ENCODE results near the gene MDC1. TPM values are rescaled to one million over a fixed set of nuclear protein-coding genes. Genes with fewer than 3 reads are reported as not detected.

MDC1 gene
- total RNA-seq, 1 experiment from 2014 or later = 95.9 TPM

DNA sequence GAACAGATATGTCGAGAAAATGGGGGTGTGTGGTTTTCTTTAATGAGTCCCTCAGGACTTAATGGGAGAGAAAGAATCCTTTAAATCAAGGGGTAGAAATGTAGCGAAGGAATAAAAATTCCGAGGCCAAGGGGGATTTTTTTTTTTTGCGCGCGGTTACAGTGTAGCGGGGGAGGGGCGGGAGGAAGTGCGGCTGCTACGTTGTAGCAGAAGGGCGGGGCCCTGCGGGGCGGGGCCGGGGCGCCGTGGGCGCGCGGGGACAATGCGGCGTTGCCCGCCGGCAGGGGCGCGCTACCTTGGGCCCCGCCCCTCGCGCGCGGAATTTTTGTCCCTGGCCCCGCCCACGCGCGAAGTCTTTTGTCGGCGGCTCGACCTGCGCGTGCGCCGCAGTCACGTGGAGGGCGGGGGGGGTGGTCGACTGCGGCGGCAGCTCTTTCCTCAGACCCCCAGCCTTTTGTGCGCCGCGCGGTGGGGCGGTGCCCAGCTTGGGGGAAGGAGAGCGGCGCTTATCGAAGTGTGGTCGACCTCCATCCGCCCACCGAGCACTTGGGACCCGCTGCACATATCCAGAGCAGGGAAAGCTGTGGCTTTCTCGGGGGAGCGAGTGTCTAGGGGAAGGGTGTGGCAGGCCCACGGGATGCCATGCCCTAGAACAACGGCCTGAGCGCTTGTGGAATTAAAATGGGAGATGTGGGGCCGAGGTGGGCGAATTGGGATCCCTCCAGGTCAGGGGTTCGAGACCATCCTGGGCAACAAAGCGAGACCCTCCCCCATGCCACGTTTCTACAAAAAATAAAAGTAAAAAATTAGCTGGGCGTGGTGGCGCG is 4.3 kb upstream of the MDC1 start (continued):
- no peak for TF ChIP-seq MXD4 (CRISPR knock-in tag; IDR thresholded peaks at IDR 0.05; ENCODE audit: borderline replicate concordance)
- no peak for TF ChIP-seq IRF1 (CRISPR knock-in tag; IDR thresholded peaks at IDR 0.05)
- TF ChIP-seq ZNF396 (CRISPR knock-in tag; IDR thresholded peaks at IDR 0.05; ENCODE audit: borderline replicate concordance) = no peak
- no peak for TF ChIP-seq FOXJ3 (CRISPR knock-in tag; IDR thresholded peaks at IDR 0.05; ENCODE audit: borderline replicate concordance)
- no peak for TF ChIP-seq RORB (CRISPR knock-in tag; IDR thresholded peaks at IDR 0.05)
- TF ChIP-seq RELA (CRISPR knock-in tag; IDR thresholded peaks at IDR 0.05; ENCODE audit: borderline replicate concordance) = no peak
- no peak for TF ChIP-seq ATF1 (CRISPR knock-in tag; IDR thresholded peaks at IDR 0.05)
- TF ChIP-seq, protein P1, sequence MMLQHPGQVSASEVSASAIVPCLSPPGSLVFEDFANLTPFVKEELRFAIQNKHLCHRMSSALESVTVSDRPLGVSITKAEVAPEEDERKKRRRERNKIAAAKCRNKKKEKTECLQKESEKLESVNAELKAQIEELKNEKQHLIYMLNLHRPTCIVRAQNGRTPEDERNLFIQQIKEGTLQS (CRISPR knock-in tag; conservative IDR thresholded peaks at IDR 0.05) = no peak
- TF ChIP-seq CREB1 (CRISPR knock-in tag; IDR thresholded peaks at IDR 0.05) = no peak
- no peak; the same call in 1 of the 2 replicates for TF ChIP-seq NFE2L1 (CRISPR knock-in tag; IDR thresholded peaks at IDR 0.05)
- TF ChIP-seq ZSCAN18 (CRISPR knock-in tag; IDR thresholded peaks at IDR 0.05) = no peak
- TF ChIP-seq, protein P2, sequence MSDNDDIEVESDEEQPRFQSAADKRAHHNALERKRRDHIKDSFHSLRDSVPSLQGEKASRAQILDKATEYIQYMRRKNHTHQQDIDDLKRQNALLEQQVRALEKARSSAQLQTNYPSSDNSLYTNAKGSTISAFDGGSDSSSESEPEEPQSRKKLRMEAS (CRISPR knock-in tag; IDR thresholded peaks at IDR 0.05) = peak; percentile 78
- TF ChIP-seq ARID4B (CRISPR knock-in tag; IDR thresholded peaks at IDR 0.05; ENCODE audit: borderline replicate concordance) = peak; percentile 76
- TF ChIP-seq IRF2 (CRISPR knock-in tag; IDR thresholded peaks at IDR 0.05; ENCODE audit: borderline replicate concordance, low read depth) = no peak
- TF ChIP-seq STAT6 (CRISPR knock-in tag; conservative IDR thresholded peaks at IDR 0.05; ENCODE audit: low read depth) = no peak
- TF ChIP-seq NR2C2 (CRISPR knock-in tag; IDR thresholded peaks at IDR 0.05) = no peak
- TF ChIP-seq, protein P3, sequence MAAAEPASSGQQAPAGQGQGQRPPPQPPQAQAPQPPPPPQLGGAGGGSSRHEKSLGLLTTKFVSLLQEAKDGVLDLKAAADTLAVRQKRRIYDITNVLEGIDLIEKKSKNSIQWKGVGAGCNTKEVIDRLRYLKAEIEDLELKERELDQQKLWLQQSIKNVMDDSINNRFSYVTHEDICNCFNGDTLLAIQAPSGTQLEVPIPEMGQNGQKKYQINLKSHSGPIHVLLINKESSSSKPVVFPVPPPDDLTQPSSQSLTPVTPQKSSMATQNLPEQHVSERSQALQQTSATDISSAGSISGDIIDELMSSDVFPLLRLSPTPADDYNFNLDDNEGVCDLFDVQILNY (CRISPR knock-in tag; IDR thresholded peaks at IDR 0.05) = peak; percentile 54; the same call in 1 of the 2 replicates
- TF ChIP-seq ZNF671 (CRISPR knock-in tag; IDR thresholded peaks at IDR 0.05) = peak; percentile 90
- no peak for TF ChIP-seq ATF6 (CRISPR knock-in tag; IDR thresholded peaks at IDR 0.05)
- peak; percentile 39; the same call in 1 of the 2 replicates for TF ChIP-seq ZNF263 (CRISPR knock-in tag; IDR thresholded peaks at IDR 0.05; ENCODE audit: low read depth)
- TF ChIP-seq ZNF219 (CRISPR knock-in tag; IDR thresholded peaks at IDR 0.05; ENCODE audit: borderline replicate concordance) = no peak
- TF ChIP-seq ATF2 (CRISPR knock-in tag; IDR thresholded peaks at IDR 0.05; ENCODE audit: borderline replicate concordance, low read depth) = no peak
- peak; percentile 97 for TF ChIP-seq PRRX2 (CRISPR knock-in tag; IDR thresholded peaks at IDR 0.05)
